Measurements from ENCODE around the gene SCGB1A1. TPM values are rescaled to one million over a fixed set of nuclear protein-coding genes. Genes with fewer than 3 reads are reported as not detected.

Gene SCGB1A1
- total and polyA plus RNA-seq, 2 donors (not counting 1 experiment from before 2014, with no cell fraction given): not detected

- H3K9me3 ChIP-seq (ENCODE audit: control insufficient read depth, insufficient read depth, low read depth, low read length): no peaks in the 10 kb centered on the region
- no peaks in the 10 kb centered on the region for H3K36me3 ChIP-seq (ENCODE audit: control insufficient read depth, insufficient read depth, low read length)
- no peak overlapping the region for H3K9ac ChIP-seq (ENCODE audit: insufficient read depth, low read length)
- H3K27ac ChIP-seq (ENCODE audit: insufficient read depth, low read length): no peak overlapping the region
- H2AFZ ChIP-seq (ENCODE audit: low read length): no peak overlapping the region
- no peak for DNase-seq (ENCODE audit: low read depth in 2 of 2)
- H3K4me1 ChIP-seq (ENCODE audit: control insufficient read depth, extremely low read depth, insufficient read depth, low read length): no peaks in the 10 kb centered on the region
- H4K20me1 ChIP-seq (ENCODE audit: control insufficient read depth, extremely low read depth, insufficient read depth, low read length): no peaks in the 10 kb centered on the region
- H3K79me2 ChIP-seq (ENCODE audit: control insufficient read depth, insufficient read depth, low read length): no peaks in the 10 kb centered on the region
- TF ChIP-seq CTCF (conservative IDR thresholded peaks at IDR 0.05 in 1 of 2, IDR thresholded peaks at IDR 0.05 in 1 of 2; ENCODE audit: low read depth in 1 of 2, low read length in 2 of 2) (no peak), EZH2 (IDR thresholded peaks at IDR 0.05; ENCODE audit: low read length, missing control alignments) (no peak)
- no peaks in the 10 kb centered on the region for H3K27me3 ChIP-seq (ENCODE audit: control insufficient read depth, insufficient read depth, low read length)
- no peak overlapping the region for H3K4me3 ChIP-seq (replicated peaks in 1 of 4; ENCODE audit: control extremely low read depth in 1 of 4, insufficient read depth in 1 of 4, low read depth in 3 of 4, low read length in 4 of 4)
- H3K4me2 ChIP-seq (ENCODE audit: extremely low read depth, insufficient read depth, low read length): no peak overlapping the region
Observed at GRCh38 chr11:62466444-62466843, 47.6 kb downstream of the SCGB1A1 start.

GRCh38 chr11:62468577-62468976 lies 49.7 kb downstream of the SCGB1A1 start:
- H3K4me2 ChIP-seq (ENCODE audit: extremely low read depth, insufficient read depth, low read length): no peak overlapping the region
- H4K20me1 ChIP-seq (ENCODE audit: control insufficient read depth, extremely low read depth, insufficient read depth, low read length): no peaks in the 10 kb centered on the region
- TF ChIP-seq CTCF (conservative IDR thresholded peaks at IDR 0.05 in 1 of 2, IDR thresholded peaks at IDR 0.05 in 1 of 2; ENCODE audit: low read depth in 1 of 2, low read length in 2 of 2): no peak
- TF ChIP-seq EZH2 (IDR thresholded peaks at IDR 0.05; ENCODE audit: low read length, missing control alignments): no peak
- no peak for DNase-seq (ENCODE audit: low read depth in 2 of 2)
- no peaks in the 10 kb centered on the region for H3K9me3 ChIP-seq (ENCODE audit: control insufficient read depth, insufficient read depth, low read depth, low read length)
- H3K4me3 ChIP-seq (replicated peaks in 1 of 4; ENCODE audit: control extremely low read depth in 1 of 4, insufficient read depth in 1 of 4, low read depth in 3 of 4, low read length in 4 of 4): no peak overlapping the region
- no peaks in the 10 kb centered on the region for H3K79me2 ChIP-seq (ENCODE audit: control insufficient read depth, insufficient read depth, low read length)
- no peak overlapping the region for H3K9ac ChIP-seq (ENCODE audit: insufficient read depth, low read length)
- no peaks in the 10 kb centered on the region for H3K27me3 ChIP-seq (ENCODE audit: control insufficient read depth, insufficient read depth, low read length)
- peaks cover 4% of the 10 kb centered on the region for H3K4me1 ChIP-seq (ENCODE audit: control insufficient read depth, extremely low read depth, insufficient read depth, low read length)
- no peak overlapping the region for H3K27ac ChIP-seq (ENCODE audit: insufficient read depth, low read length)
- no peak overlapping the region for H2AFZ ChIP-seq (ENCODE audit: low read length)
- no peaks in the 10 kb centered on the region for H3K36me3 ChIP-seq (ENCODE audit: control insufficient read depth, insufficient read depth, low read length)

- no peaks in the 10 kb centered on the region for H3K36me3 ChIP-seq (ENCODE audit: control insufficient read depth, insufficient read depth, low read length)
- H3K27ac ChIP-seq (ENCODE audit: insufficient read depth, low read length): no peak overlapping the region
- no peak overlapping the region for H3K9ac ChIP-seq (ENCODE audit: insufficient read depth, low read length)
- H3K9me3 ChIP-seq (ENCODE audit: control insufficient read depth, insufficient read depth, low read depth, low read length): no peaks in the 10 kb centered on the region
- TF ChIP-seq CTCF (conservative IDR thresholded peaks at IDR 0.05 in 1 of 2, IDR thresholded peaks at IDR 0.05 in 1 of 2; ENCODE audit: low read depth in 1 of 2, low read length in 2 of 2) (no peak), EZH2 (IDR thresholded peaks at IDR 0.05; ENCODE audit: low read length, missing control alignments) (no peak)
- no peaks in the 10 kb centered on the region for H3K79me2 ChIP-seq (ENCODE audit: control insufficient read depth, insufficient read depth, low read length)
- H3K4me3 ChIP-seq (replicated peaks in 1 of 4; ENCODE audit: control extremely low read depth in 1 of 4, insufficient read depth in 1 of 4, low read depth in 3 of 4, low read length in 4 of 4): no peak overlapping the region
- no peak for DNase-seq (ENCODE audit: low read depth in 2 of 2)
- no peaks in the 10 kb centered on the region for H3K27me3 ChIP-seq (ENCODE audit: control insufficient read depth, insufficient read depth, low read length)
- no peak overlapping the region for H2AFZ ChIP-seq (ENCODE audit: low read length)
- H4K20me1 ChIP-seq (ENCODE audit: control insufficient read depth, extremely low read depth, insufficient read depth, low read length): no peaks in the 10 kb centered on the region
- peaks cover 4% of the 10 kb centered on the region for H3K4me1 ChIP-seq (ENCODE audit: control insufficient read depth, extremely low read depth, insufficient read depth, low read length)
- no peak overlapping the region for H3K4me2 ChIP-seq (ENCODE audit: extremely low read depth, insufficient read depth, low read length)
Observed at GRCh38 chr11:62471603-62472002, 52.8 kb downstream of the SCGB1A1 start.
